HG03196 (cell line): ENCODE data around the gene PANX2.
"Not testable (repeated sequence)": the region's sequence is repeated elsewhere in the genome, so short reads cannot be mapped to it uniquely, and the experiment has no call there.

Experiments used
- ATAC-seq: cut with Tn5 transposase; IDR thresholded peaks from one replicate; pipeline ENCODE4 v1.9.1; 2021; ENCODE audit not compliant: unreplicated experiment

PANX2 gene

DNA sequence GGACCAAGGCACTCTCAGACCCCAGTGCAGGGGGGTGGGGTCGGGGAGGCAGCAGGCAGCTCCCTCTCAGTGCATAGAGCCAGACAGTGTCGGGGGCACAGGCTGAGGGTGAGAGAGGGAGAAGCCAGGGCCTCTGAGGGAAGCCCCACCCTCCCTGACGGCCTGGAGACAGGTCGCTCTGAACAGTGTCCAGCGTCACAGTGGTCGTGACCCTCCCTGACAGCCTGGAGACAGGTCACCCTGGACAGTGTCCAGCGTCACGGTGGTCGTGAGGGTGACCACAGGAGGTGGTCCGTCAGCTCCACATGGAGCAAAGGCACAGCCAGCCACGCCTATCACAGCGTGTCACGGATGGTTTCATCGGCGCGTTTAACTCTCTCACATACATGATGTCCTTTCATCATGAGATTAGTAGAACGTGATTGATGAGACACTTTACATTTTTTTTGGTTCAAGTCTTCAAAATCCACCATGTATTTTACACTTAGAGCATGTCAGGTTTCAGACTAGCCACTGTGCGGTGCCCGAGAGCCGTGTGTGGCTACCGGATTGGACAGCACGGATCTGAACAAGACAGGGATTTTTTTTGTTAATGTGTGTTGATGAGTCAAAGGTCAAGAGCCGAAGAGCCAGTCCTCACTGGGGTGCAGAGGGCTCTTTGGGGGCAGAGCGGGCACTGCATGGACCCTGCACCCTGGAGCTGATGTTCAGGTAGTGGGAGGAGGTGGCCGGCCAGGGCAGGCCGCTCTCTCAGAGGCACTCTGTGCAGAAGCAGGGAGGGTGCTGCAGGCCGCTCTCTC is 23.9 kb upstream of the PANX2 start:
- ATAC-seq, result no peak

DNA sequence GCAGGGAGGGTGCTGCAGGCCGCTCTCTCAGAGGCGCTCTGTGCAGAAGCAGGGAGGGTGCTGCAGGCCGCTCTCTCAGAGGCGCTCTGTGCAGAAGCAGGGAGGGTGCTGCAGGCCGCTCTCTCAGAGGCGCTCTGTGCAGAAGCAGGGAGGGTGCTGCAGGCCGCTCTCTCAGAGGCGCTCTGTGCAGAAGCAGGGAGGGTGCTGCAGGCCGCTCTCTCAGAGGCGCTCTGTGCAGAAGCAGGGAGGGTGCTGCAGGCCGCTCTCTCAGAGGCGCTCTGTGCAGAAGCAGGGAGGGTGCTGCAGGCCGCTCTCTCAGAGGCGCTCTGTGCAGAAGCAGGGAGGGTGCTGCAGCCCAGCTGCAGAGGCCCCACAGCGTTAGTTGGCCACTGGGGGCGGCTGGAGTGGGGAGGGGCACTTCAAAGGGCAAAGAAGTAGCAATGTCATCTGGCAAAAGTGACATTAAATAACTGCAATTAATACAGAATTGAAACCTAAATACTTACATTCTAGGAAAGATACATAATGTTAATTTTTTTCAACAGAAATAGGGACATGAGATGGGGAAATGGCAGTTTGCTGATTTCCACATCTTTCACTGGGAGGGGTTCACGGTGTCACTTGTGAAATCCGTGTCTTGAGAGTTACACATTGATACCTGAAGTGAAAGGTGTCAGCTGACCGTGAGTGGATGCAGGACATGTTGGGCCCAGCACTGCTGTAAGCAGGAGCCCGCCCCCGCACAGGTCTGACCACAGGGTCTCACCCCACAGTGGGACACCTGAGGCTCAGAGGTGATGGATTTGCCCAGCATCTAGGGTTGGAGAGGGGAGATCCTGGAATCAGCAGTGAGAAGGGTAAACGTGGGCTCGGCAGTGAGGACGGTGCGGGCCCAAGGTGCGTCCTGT is 23.0 kb upstream of the PANX2 start:
- not testable (repeated sequence) for ATAC-seq

DNA sequence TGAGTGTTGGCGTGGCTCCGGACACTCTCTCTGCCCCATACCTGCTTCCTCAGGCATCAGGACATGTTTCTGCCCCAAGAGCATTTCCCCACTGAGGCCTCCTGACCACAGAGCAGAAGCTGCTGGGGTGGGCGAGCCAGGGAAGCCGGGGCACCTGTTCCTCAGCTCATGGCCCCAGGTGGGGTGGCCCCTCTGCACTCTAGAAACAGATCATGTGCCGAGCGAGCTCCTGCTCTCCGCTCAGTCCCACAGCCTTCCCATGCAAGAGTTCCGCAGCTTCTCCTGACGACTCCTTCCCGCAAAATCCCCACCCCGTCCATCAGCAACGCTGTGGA is 22.4 kb upstream of the PANX2 start:
- ATAC-seq, result no peak

DNA sequence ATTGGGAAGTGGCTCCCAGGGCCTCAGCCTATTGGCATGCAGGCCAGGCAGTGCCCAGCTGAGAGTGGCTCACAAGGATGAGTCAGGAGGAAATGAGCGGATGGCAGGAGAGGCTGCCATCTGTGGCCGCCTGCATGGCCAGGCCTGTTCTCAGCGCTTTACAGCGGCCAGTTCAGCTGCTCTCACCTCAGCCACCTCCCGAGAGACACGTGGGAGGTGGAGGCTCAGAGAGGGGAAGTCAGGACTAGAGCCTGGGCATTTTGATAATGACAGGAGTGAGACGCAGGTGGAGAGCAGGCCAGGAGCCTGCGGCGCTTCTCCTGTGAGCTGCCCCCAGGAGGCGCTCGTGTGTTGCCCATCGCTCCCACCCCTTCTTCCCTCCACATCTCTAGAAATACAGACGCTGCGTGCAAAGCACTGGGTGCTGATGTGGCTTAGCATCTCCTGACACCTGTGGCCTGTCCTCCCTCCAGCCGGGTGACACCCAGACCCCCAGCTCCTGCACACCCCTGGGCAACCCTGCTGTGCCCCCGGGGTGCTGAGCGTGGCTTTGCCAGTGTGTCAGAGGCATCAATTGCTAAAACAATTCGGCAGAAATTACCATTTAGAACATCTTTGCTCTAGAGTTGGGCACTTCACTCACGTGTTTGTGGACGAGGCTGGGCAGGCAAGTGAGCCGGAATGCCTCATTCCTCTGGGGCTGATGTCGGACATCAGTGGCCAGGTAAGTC is 21.4 kb upstream of the PANX2 start:
- ATAC-seq, result no peak

DNA sequence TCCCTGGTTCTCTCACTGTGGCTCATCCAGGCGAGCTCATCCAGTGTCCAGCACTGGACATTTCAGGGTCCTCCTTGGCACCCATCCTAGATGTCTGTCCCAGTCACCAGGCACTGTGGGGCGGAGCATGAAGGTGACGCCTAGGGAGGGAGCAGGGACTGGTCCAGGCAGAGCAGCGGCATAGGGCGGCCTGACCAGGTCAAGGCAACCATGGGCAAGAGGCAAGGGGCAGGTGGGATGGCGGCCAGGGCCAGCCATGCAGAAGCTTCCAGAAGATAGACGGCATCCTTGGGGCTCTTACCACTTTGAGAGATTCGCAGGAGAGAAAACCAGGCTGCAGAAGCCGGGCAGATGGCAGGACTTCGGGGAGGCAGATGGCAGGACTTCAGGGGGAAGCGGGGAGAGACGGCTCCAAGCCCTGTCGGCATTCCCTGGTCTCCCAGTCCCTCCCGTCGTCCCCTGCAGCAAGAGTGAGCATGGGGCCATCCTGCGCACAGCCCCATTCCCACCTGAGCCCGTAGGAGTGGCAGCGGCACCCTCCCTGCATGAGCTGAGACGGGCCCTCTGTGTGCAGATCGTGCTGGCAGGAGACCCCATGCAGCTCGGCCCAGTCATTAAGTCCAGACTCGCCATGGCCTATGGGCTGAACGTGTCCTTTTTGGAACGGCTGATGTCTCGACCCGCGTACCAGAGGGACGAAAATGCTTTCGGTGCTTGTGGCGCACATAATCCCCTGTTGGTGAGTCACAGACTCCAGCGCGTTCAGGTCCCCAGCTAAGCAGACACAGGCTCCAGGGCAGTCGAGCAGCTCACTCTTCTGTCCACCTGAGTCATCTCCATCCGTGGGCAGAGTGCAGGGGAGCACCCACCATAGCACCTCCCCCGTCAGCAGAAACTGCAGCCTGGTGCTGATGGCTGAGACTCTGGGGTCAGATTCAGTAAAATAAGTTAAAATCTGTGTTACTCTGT is 20.1 kb upstream of the PANX2 start:
- ATAC-seq, result no peak

DNA sequence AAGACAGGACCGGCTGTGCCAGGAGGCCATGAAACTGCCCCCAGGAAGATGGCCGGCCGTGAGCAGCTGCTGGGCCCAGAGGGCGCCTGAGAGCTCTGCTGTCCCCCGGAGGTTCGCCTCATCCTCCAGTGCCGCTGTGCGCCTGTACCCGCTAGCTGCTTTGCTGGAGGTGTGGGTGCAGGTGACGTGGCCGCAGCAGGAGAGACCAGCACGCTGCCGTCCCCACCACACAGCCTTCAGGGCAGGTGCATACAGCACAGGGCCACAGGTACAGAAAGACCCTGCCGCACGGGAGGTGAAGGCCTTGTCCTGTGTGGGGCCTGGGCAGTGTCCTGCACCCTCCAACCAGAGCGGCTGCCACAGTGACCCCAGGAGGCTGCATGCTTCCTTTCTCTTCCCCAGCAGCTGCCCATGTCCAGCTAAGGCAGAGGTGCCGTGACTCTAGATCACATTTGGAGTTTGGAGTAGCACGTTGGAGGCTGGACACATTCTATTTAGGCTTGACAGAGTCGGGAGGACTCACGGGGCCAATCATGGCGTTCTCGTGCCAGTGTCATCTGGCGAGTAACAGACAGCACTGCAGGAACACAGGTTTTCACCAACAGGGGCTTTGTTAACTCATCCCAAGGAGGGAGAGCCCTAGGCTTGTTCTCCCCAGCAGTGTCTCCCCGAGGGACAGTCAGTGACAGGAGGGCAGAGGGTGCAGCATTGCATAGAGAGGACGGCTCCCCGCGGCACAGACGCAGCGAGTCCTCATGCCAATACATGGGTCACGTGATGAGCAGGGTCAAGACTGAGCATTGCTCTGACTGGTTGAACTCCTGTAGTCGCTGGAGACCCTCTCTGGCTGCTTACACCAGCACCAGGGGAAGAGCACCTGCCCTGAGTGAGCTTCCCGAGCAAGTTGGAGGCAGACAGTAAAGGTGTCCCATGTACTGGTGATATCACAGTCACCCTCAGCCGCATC is 18.7 kb upstream of the PANX2 start:
- ATAC-seq, result no peak

DNA sequence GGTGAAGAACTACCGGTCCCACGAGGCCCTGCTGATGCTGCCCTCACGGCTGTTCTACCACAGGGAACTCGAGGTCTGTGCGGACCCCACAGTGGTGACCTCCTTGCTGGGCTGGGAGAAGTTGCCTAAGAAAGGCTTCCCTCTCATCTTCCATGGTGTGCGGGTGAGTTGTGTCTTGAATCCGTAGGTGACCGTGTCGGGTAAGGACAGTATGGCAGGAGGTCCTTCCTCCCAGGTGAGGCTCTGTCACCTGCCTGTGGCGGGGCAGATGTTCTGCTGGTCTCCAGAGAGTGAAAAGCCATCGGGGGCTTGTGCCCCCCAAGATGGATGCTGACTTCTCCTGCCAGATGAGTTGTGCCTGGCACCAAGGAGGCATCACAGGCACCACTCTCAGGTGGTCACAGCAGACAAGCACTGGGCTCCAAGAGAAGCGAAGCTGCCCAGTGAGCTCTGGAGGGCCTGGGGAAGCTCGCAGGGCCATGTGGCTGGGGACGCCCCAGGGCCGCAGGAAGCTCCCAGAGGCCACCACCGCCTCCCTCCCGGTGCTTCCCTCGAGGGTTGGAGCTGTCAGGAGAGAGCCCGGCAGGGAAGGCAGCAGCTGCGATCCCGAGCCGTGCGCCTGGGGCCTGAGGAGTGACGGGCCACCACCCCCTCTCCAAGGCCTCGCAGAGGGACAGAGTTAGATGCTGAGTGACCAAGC is 17.3 kb upstream of the PANX2 start:
- no peak for ATAC-seq

DNA sequence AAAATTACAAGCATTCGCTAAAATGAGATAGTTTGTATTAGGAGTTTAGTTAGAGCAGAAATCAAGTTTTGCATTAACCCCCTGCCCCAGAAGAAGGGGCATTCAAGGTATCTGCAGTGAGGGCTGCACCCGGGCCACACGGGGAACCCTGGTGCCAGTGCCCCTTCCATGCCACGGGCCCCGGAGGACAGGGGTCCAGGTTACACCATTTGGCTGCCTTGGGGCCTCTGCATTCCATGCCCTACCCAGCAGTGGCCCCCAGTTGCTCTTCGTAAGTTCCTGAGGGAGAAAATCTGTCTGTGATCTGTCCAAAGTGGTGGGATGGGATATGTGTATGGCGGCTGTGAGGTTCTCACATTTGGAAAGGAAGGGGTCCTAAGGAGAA is 16.8 kb upstream of the PANX2 start:
- no peak for ATAC-seq

DNA sequence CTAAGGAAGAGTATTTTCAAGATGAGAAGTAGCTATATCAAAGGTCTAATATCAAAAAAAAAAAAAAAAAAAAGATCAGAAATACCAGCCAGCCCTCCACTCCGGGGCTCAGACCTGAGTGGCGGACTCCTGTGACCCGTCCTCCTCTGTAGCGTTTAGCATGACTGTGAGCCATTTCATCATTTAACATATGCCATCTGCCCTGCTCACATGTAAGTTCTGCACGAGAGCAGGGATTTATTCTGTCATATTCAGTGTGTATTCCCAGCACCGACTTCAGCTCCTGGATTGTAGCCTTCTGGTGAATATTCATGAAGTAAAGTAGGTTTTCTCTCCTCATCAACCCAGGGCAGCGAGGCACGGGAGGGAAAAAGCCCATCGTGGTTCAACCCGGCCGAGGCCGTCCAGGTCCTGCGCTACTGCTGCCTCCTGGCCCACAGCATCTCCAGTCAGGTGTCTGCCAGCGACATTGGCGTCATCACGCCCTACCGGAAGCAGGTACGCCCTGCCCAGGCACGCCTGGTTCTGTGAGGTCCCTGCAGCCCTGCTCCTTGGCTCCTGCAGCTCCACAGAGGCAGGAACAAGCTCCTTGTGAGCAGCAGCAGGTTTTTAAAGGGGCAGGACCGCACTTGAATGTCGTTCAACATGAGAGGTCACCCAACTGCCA is 12.7 kb upstream of the PANX2 start:
- no peak for ATAC-seq

DNA sequence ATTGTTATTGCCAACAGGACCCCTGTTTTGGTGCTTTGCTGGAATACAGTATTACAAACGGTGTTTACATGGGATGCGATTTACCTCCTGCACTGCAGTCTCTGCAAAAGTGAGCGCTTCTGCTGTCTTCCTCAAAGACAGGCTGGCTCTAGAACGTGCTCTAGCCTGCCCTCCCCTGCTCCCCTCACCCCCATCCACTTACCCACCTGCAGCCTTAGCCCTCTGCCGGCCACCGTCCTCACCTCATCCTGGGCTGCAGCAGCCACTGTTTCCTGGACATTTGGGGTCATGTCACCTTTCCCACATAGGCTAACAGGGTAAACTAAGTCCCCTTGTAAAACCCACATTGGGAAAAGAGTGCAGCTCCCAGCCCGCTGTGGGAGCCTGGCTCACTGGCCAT is 9.6 kb upstream of the PANX2 start:
- ATAC-seq, result no peak

DNA sequence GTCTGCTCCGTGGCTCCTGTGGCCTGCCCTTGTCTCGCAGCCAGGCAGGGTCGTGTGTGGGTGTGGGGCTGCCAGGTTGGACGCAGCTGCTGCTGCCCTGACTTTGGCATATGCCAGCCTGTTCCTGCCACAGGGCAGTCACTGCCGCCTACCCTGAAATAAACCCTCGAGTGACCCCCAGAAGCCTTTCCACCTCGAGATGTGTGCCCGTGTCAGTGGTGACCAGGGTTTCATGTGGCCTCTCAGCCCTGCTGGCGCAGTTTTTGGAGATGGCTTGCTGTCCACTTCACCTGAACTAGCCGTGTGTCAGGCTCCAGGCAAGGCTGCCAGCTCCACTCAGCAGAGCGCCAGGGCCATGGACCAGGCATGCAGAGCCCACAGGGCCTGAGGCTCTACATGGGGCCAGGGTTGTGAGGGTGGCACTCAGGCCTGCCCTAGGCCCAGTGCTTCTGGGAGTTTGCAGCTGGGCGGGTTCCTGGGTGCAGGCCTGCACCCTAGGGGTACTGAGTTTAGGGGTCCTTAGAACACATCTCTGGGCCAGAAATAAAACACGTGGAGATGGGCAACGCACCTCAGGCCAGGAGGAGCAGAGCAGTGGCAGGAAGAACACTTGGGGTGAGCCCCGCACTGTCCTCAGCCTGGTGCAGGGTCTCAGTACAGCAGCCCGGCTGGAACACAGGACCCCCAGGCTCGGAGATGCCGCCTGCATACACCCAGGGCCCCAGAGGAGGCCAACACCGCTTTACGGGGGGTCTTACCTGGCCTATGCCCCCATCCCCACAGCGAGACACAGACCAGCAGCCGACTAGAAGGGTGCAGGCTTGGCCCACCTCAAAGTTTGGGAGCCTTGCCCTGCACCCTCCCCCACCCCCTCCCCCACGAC is 8.8 kb upstream of the PANX2 start:
- ATAC-seq, result no peak

DNA sequence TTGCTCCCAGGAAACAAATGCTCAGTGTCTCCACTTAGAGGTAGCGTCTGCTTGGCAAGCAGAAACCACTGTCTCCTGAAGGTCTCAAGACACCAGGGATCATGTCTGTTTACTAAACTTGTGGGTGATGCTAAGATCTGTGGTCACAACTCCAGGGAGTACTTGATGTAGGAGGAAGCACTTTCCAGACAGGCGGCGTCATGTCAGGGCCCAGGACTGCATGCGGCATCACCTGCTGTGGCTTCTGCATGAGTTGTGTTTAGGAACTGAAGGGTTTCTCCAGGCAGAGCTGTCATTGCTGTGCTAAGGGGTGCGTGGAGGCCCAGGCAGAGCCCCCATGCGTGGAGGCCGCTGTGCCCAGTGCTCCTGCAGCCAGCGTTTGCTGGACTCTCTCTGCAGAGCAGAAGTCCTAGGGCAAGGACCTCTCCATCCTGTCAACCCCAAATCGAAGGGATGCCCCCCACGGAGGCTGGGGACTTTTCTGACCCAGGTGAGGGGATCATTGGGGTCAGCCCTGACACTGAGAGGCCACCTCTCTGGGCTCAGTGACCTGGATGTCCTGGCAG is 8.1 kb upstream of the PANX2 start:
- no peak for ATAC-seq

DNA sequence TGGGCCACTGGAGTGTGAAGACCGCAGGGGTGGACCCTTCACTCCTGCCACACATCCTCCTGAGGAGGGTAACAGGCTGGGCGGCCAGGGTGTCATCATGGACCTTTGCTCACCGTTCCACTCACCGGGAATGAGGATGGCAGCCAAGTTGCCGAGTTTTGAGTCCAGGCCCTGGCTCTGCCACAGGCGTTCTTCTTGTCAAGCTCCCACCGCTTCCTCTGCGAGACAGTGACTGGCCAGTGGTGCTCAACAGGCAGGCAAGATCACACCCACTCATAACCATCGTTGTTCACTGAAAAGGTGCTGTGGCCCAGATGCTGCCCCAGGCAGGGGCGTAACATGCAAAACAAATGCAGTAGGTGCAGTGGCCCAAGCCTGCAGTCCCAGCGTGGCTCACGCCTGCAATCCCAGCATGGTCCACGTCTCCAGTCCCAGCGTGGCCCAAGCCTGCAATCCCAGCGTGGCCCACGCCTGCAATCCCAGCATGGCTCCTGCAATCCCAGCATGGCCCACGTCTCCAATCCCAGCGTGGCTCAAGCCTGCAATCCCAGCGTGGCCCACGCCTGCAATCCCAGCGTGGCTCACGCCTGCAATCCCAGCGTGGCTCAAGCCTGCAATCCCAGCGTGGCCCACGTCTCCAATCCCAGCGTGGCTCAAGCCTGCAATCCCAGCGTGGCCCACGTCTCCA is 5.0 kb upstream of the PANX2 start:
- ATAC-seq, result no peak

DNA sequence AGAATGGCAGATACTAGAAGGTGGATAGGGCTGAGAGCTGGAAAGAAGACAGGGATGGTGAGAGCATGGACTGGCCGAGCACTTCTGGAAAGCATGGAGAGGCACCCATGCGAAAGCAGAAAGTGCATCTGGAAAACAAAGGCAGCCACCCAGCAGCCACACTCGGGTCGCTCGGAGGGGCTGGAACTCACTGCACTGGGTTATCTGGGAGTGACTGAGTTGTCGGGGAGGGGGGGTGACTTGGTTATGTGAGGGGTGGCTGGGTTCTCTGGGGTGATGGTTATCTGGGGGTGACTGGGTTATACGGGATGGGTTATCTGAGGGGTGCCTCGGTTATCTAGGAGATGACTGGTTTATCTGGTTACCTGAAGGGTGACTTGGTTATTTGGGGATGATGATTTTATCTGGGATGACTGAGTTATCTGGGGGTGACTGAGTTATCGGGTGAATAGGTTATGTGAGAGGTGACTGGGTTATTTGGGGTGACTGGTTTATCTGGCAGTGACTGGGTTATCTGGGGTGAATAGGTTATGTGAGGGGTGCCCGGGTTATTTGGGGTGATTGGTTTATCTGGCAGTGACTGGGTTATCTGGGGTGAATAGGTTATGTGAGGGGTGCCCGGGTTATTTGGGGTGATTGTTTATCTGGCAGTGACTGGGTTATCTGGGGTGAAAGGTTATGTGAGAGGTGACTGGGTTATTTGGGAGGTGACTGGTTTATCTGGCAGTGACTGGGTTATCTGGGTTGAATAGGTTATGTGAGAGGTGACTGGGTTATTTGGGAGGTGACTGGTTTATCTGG is 2.6 kb upstream of the PANX2 start:
- no peak for ATAC-seq

DNA sequence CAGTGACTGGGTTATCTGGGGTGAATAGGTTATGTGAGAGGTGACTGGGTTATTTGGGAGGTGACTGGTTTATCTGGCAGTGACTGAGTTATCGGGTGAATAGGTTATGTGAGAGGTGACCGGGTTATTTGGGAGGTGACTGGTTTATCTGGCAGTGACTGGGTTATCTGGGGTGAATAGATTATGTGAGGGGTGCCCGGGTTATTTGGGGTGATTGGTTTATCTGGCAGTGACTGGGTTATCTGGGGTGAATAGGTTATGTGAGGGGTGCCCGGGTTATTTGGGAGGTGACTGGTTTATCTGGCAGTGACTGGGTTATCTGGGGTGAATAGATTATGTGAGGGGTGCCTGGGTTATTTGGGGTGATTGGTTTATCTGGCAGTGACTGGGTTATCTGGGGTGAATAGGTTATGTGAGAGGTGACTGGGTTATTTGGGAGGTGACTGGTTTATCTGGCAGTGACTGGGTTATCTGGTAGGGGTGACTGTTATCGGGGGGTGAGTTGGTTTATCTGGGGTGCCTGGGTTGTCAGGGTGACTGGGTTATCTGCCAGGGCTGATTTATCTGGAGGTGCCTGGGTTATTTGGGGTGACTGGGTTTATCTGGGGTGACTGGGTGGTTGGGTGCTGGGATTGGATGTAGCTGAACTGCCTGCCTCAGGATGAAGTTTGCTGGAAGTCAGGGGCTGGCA is 1.9 kb upstream of the PANX2 start:
- not testable (repeated sequence) for ATAC-seq
